AG09319 (cell line): ENCODE results near the gene MYCN.

Experiments
- DNase-seq: peaks from one replicate; pipeline ENCODE4 v3.0.0-alpha.2; 2010; ENCODE audit warnings: low read depth; ENCODE audit errors: extremely low read depth
- CTCF ChIP-seq: IDR thresholded peaks from 2 replicates; pipeline ENCODE4 v1.5.1; 2011; ENCODE audit warnings: low read depth, mild to moderate bottlenecking, inconsistent platforms, low read length, moderate library complexity

The MYCN gene

GRCh38 chr2:15963977-15964670, 23.8 kb downstream of the MYCN start:
- no peak for DNase-seq
- TF ChIP-seq CTCF = no peak

GRCh38 chr2:15964936-15965563, 24.7 kb downstream of the MYCN start:
- DNase-seq = no peak
- no peak for TF ChIP-seq CTCF

DNA sequence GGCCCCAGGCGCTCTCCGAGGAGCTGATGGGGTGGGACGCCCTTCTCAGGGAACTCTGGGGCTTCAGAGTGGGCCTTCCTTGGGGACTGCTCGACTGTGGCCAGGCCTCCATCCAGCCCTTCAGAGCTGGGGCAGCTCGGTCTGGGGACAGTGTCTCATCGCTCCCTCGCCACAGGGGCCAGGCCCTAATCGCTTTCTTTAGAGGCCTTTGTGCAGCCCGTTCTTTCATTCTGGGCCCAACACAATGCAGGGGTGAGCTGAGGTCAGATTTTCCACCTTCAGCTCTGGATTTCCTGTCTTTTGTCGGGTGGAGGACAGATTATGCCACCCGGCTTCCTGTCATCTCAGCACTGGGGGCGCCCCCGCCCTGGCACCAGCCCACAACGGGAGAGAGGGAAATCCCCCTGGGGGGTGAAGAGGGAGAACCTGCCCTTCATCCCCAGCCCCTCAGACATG, 25.2 kb downstream of the MYCN start:
- no peak for TF ChIP-seq CTCF
- DNase-seq = no peak

DNA sequence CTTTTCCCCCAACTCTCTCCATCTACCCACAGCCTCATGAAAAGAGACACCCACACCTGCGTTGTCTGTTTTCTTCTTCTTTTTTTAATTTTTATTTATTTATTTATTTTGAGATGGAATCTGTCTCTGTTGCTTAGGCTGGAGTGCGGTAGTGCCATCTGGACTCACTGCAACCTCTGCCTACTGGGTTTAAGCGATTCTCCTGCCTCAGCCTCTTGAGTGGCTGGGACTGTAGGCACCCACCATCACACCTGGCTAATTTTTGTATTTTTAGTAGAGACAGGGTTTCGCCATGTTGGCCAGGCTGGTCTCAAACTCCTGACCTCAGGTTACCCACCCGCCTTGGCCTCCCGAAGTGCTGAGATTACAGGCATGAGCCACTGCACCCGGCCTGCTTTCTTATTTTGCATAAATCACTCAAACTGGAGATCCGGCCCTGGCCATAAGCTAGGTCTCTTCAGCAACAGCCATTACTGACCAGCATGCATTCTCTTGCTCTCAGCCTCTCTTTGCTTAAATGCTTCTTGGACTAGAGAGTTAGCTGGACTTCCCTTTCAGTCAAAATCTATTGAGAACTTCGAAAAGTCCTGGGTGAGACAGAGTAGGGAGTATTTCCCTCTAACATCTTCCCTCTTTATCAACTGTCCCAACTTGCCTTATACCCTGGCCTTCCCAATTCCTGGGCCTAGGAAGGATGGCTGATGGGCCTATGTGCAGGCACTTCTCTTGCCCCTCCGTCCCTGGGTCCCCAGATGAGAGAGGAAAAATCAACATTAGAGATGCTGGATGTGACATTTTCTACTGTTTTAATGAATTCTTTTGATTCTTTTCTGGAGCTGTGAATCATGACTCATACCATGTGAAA, 27.3 kb downstream of the MYCN start:
- TF ChIP-seq CTCF = no peak
- DNase-seq = no peak

DNA sequence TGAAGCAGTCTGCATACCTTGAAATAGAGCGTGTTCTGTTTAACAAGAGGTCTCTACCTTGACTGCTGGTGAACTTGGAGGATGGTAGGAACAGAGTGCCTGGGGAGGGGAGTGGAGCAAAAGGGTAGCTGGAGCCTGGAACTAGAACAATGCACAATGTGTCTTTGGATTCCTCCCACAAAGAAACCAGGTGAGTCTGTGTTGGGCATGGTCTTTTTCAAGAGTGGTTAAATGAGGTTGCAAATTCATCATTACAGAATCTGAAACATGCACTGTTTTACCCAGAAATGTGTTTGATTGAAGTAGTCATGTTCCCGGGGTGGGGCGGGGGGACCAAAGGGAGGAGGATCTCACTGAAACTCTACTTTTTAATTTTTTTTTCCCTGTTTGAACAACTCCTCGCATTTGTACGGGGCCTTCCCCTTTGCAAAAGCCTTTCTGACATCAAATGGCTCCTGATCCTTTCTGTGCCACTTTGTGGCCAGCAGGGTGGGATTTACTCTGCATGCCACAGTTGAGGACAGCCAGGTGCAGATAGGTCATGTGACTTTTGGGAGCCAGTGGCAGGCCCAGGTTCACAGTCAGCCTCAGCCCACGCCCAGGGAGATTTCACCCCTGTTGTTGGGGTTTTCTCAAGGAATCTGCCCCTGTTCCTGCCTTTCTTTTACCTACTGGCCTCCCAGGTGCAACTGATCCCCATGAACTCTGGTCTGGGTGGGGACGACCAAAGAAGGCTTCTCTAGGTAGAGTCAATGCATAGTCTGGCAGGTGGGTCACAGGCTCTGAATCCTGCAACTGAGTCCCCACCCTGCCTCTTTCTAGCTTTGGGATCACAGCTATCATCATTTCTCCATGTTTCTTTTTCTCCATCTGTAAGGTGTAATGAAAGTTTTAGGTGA, 28.2 kb downstream of the MYCN start:
- DNase-seq = no peak
- TF ChIP-seq CTCF = no peak

GRCh38 chr2:15969214-15969613, 28.9 kb downstream of the MYCN start:
- DNase-seq = no peak
- TF ChIP-seq CTCF = no peak
